A549 (cell line): ENCODE results near the gene COL12A1. TPM values are rescaled to one million over a fixed set of nuclear protein-coding genes. Genes with fewer than 3 reads are reported as not detected.

Source experiments
- ATAC-seq, 2 experiments: fragments of 200-7000 bp in 1 of 2; fragments of >200 bp in 1 of 2; cut with Nextera tagmentation in 1 of 2; cut with Tn5 transposase in 1 of 2; 3 replicates each; pipeline versions ENCODE4 v1.8.0 to v1.9.1; 2018 to 2020; ENCODE audit warnings: mild to moderate bottlenecking in 1 of 2, moderate library complexity in 1 of 2
- CTCF ChIA-PET: fragments of 300-600 bp; sonication (Branson Sonifier 250); formaldehyde crosslinking; extraction: SDS; loops from one replicate; lab custom pipeline; 2021; ENCODE audit warnings: antibody characterized with exemption, inconsistent platforms; lab: Yijun Ruan, JAX
- POLR2A ChIA-PET: fragments of 350-600 bp; formaldehyde crosslinking; extraction: SDS; loops from one replicate; lab custom pipeline; 2021; ENCODE audit warnings: antibody characterized with exemption, inconsistent platforms; lab: Yijun Ruan, JAX
- DNase-seq, 2 experiments: peaks; one replicate each; pipeline versions ENCODE4 v3.0.0 to v3.0.0-alpha.2; 2011 to 2016; ENCODE audit warnings: low read depth in 1 of 2, low spot score in 1 of 2
- FAIRE-seq: peaks from 2 replicates; lab custom pipeline; 2011; peaks lifted over from hg19 to GRCh38; lab: Jason Lieb, UNC
- H3K27ac ChIP-seq, 2 experiments: fragments of >200 bp; sonication (Bioruptor Twin); formaldehyde crosslinking; 3 replicates each; pipeline ENCODE4 v1.5.1; 2016 to 2017
- H3K4me1 ChIP-seq: fragments of >200 bp; sonication (Bioruptor Twin); formaldehyde crosslinking; 3 replicates; pipeline ENCODE4 v1.6.1; 2016
- H3K4me2 ChIP-seq: fragments of >200 bp; sonication (Bioruptor Twin); formaldehyde crosslinking; 3 replicates; pipeline ENCODE4 v1.6.1; 2016
- H3K4me3 ChIP-seq: fragments of >200 bp; sonication (Bioruptor Twin); formaldehyde crosslinking; 3 replicates; pipeline ENCODE4 v1.5.1; 2016
- H3K9me3 ChIP-seq: fragments of >200 bp; sonication (Bioruptor Twin); formaldehyde crosslinking; 3 replicates; pipeline ENCODE4 v1.6.1; 2016
- CHD2 ChIP-seq: fragments of 150-350 bp; IDR thresholded peaks from 2 replicates; pipeline ENCODE4 v1.6.1; 2014; ENCODE audit warnings: low read length; ENCODE audit not compliant: partially characterized antibody
- EHF ChIP-seq: fragments of 250-450 bp; sonication (Bioruptor Pico); IDR thresholded peaks from 2 replicates; pipeline ENCODE4 v1.5.0; 2020; ENCODE audit warnings: mild to moderate bottlenecking
- ELK1 ChIP-seq: fragments of 150-350 bp; IDR thresholded peaks from 2 replicates; pipeline ENCODE4 v1.6.1; 2014; ENCODE audit warnings: low read depth, mild to moderate bottlenecking, low read length
- EP300 ChIP-seq, 2 experiments: fragments of >200 bp; sonication (Bioruptor Twin); formaldehyde crosslinking; IDR thresholded peaks; 2 replicates in 1 of 2; 3 replicates in 1 of 2; pipeline ENCODE4 v1.6.1; 2016 to 2017
- ESRRA ChIP-seq: fragments of 150-350 bp; IDR thresholded peaks from 2 replicates; pipeline ENCODE4 v1.6.1; 2014; ENCODE audit warnings: mild to moderate bottlenecking, low read length, borderline replicate concordance
- FOSB ChIP-seq: fragments of 250-450 bp; sonication (Bioruptor Pico); IDR thresholded peaks from 2 replicates; pipeline ENCODE4 v1.5.0; 2020; ENCODE audit warnings: mild to moderate bottlenecking, moderate library complexity
- GATA3 ChIP-seq: IDR thresholded peaks from 2 replicates; pipeline ENCODE4 v1.6.1; 2012; ENCODE audit warnings: borderline replicate concordance
- HDAC2 ChIP-seq: fragments of 200-600 bp; sonication (generic); IDR thresholded peaks from 2 replicates; pipeline ENCODE4 v1.6.1; 2016
- HEYL ChIP-seq: fragments of 250-450 bp; sonication (Bioruptor Pico); IDR thresholded peaks from 2 replicates; pipeline ENCODE4 v1.8.0; 2021; ENCODE audit warnings: mild to moderate bottlenecking, moderate library complexity
- HOXA7 ChIP-seq: fragments of 250-450 bp; sonication (Bioruptor Pico); IDR thresholded peaks from 2 replicates; pipeline ENCODE4 v1.5.0; 2020; ENCODE audit warnings: mild to moderate bottlenecking, moderate library complexity
- JUN ChIP-seq, 2 experiments: fragments of >200 bp; sonication (Bioruptor Twin); formaldehyde crosslinking; IDR thresholded peaks; 2 replicates in 1 of 2; 3 replicates in 1 of 2; pipeline ENCODE4 v1.6.1; 2016 to 2017
- KDM5A ChIP-seq: fragments of 200-600 bp; sonication (generic); IDR thresholded peaks from 2 replicates; pipeline ENCODE4 v1.6.1; 2016; ENCODE audit warnings: antibody characterized with exemption, mild to moderate bottlenecking
- MAFK ChIP-seq: fragments of 450-650 bp; IDR thresholded peaks from 2 replicates; pipeline ENCODE4 v1.6.1; 2014; ENCODE audit not compliant: partially characterized antibody
- MAZ ChIP-seq: fragments of 150-350 bp; IDR thresholded peaks from 2 replicates; pipeline ENCODE4 v1.6.1; 2014; ENCODE audit warnings: antibody characterized with exemption, low read depth, low read length, borderline replicate concordance
- PHF8 ChIP-seq: fragments of 200-600 bp; sonication (generic); IDR thresholded peaks from 2 replicates; pipeline ENCODE4 v1.6.1; 2016; ENCODE audit warnings: low read depth, mild to moderate bottlenecking, antibody characterized with exemption, moderate library complexity, borderline replicate concordance
- RARB ChIP-seq: fragments of 250-450 bp; sonication (Bioruptor Pico); IDR thresholded peaks from 2 replicates; pipeline ENCODE4 v1.8.0; 2021; ENCODE audit warnings: mild to moderate bottlenecking, moderate library complexity
- SMC3 ChIP-seq: fragments of >200 bp; sonication (Bioruptor Twin); formaldehyde crosslinking; IDR thresholded peaks from 3 replicates; pipeline ENCODE4 v1.6.1; 2018; ENCODE audit warnings: inconsistent platforms
- ZC3H11A ChIP-seq: fragments of 450-650 bp; IDR thresholded peaks from 2 replicates; pipeline ENCODE4 v1.6.1; 2014; ENCODE audit warnings: antibody characterized with exemption, mild to moderate bottlenecking
- ZNF302 ChIP-seq: fragments of 250-450 bp; sonication (Bioruptor Pico); IDR thresholded peaks from 2 replicates; pipeline ENCODE4 v1.9.0; 2021; ENCODE audit warnings: inconsistent platforms, mild to moderate bottlenecking, moderate library complexity
- ZSCAN20 ChIP-seq: fragments of 250-450 bp; sonication (Bioruptor Pico); IDR thresholded peaks from 2 replicates; pipeline ENCODE4 v1.8.0; 2022; ENCODE audit warnings: mild to moderate bottlenecking, moderate library complexity
- WGBS: methylation state at CpG from one replicate; pipeline ENCODE4 v1.1.6; 2017; ENCODE audit errors: missing lambda C conversion rate; 5-methylcytosine and 5-hydroxymethylcytosine counted together
- polyA plus RNA-seq, 4 experiments: library from polyadenylated mRNA; depleted of rRNA in 3 of 4; stranded (reverse); fragments of >200 nt; fragmentation: RNase III in 1 of 4; extraction: RNeasy Plus Mini Kit Qiagen cat#74134 plus additional on column Dnase treatment in 1 of 4; gene quantifications; 2 replicates in 3 of 4; 3 replicates in 1 of 4; pipeline ENCODE4 v1.2.3, GENCODE V29; 2011 to 2017
- TF ChIP-seq, protein P1 (sequence below): fragments of 250-450 bp; sonication (Bioruptor Pico); IDR thresholded peaks from 2 replicates; pipeline ENCODE4 v1.5.0; 2021; ENCODE audit warnings: mild to moderate bottlenecking, moderate library complexity, borderline replicate concordance
- TF ChIP-seq, protein P2 (sequence below): IDR thresholded peaks from 2 replicates; pipeline ENCODE4 v1.6.1; 2012
- TF ChIP-seq, protein P3 (sequence below): IDR thresholded peaks from 2 replicates; pipeline ENCODE4 v1.6.1; 2012; ENCODE audit warnings: low read depth, borderline replicate concordance

COL12A1 gene
- polyA plus RNA-seq, 2 of the 4 experiments (the other 2 are of a cell fraction): 6.3 to 11.2 TPM

GRCh38 chr6:75171567-75171966, 34.3 kb downstream of the COL12A1 start (continued):
- TF ChIP-seq MAZ: no peak

GRCh38 chr6:75170691-75171560, 34.9 kb downstream of the COL12A1 start:
- no peaks in the 10 kb centered on the region for H3K4me1 ChIP-seq
- no peak overlapping the region for H3K4me2 ChIP-seq
- no peak overlapping the region for H3K4me3 ChIP-seq
- ATAC-seq (no peak), FAIRE-seq (peak; percentile 65), DNase-seq (no peak)
- H3K9me3 ChIP-seq: no peaks in the 10 kb centered on the region
- H3K27ac ChIP-seq: no peak overlapping the region
- 67% methylated on average over 2 of the region's 2 CpGs for WGBS
- POLR2A ChIA-PET: no interaction called here
- TF ChIP-seq ZC3H11A (no peak), HDAC2 (no peak), JUN (IDR thresholded peaks at IDR 0.05) (no peak), GATA3 (no peak), ZSCAN20 (no peak), PHF8 (no peak), HEYL (CRISPR knock-in tag) (no peak), ESRRA (no peak), CHD2 (no peak), KDM5A (no peak), EP300 (IDR thresholded peaks at IDR 0.05) (no peak), EHF (CRISPR knock-in tag) (no peak), ELK1 (no peak), FOSB (CRISPR knock-in tag) (no peak)
- TF ChIP-seq, protein P1, sequence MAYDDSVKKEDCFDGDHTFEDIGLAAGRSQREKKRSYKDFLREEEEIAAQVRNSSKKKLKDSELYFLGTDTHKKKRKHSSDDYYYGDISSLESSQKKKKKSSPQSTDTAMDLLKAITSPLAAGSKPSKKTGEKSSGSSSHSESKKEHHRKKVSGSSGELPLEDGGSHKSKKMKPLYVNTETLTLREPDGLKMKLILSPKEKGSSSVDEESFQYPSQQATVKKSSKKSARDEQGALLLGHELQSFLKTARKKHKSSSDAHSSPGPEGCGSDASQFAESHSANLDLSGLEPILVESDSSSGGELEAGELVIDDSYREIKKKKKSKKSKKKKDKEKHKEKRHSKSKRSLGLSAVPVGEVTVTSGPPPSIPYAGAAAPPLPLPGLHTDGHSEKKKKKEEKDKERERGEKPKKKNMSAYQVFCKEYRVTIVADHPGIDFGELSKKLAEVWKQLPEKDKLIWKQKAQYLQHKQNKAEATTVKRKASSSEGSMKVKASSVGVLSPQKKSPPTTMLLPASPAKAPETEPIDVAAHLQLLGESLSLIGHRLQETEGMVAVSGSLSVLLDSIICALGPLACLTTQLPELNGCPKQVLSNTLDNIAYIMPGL: no peak
- TF ChIP-seq, protein P2, sequence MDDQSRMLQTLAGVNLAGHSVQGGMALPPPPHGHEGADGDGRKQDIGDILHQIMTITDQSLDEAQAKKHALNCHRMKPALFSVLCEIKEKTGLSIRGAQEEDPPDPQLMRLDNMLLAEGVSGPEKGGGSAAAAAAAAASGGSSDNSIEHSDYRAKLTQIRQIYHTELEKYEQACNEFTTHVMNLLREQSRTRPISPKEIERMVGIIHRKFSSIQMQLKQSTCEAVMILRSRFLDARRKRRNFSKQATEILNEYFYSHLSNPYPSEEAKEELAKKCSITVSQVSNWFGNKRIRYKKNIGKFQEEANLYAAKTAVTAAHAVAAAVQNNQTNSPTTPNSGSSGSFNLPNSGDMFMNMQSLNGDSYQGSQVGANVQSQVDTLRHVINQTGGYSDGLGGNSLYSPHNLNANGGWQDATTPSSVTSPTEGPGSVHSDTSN: no peak
- TF ChIP-seq, protein P3, sequence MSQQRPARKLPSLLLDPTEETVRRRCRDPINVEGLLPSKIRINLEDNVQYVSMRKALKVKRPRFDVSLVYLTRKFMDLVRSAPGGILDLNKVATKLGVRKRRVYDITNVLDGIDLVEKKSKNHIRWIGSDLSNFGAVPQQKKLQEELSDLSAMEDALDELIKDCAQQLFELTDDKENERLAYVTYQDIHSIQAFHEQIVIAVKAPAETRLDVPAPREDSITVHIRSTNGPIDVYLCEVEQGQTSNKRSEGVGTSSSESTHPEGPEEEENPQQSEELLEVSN: no peak
- CTCF ChIA-PET: no interaction called here

DNA sequence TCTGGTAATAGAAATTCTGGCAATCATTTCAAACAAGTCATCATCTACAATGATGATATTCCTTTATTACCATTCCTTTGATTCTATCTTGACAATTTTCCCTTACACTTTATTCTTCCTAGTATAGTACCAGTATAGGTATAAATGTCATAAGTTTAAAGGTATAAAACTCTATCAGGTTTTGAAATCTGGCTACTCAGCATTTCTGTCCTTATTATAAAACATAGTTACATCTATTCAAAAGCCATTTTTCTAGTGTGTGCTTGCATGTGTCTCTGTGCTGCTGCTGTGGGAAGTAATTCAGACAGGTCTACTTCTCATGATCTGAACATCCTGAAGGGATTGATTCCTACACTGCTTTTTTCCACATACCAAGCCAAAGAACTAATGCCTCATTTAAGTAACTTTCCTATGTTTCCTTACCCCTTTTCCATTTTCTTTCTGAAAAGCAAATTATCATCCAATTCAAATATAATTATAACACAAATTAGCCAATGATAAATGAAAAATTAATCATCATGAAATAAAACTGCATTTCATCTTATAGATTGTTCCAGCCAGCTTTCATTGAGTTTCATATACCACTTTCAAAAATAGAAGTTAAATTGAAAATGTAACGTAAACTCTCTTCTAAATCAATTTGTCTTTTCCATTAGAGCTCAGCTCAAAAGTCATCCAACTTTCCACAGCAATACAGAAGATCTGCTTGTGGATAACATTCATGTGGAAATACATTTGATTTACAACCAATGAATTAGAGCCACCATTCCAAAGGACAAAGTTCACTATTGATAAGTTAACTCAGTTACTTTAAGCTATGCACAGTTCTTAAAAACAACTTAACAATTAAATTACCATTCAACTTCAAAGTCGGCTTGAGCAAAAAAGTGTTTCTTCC, 35.9 kb downstream of the COL12A1 start:
- 80% methylated on average over 2 of the region's 2 CpGs for WGBS
- POLR2A ChIA-PET: no interaction called here
- peak; percentile 76 for TF ChIP-seq MAFK
- TF ChIP-seq, protein P1: no peak
- TF ChIP-seq HOXA7: no peak
- TF ChIP-seq CHD2: no peak
- no peak for TF ChIP-seq ZNF302 (CRISPR knock-in tag)
- no peak for TF ChIP-seq RARB (CRISPR knock-in tag)
- TF ChIP-seq SMC3: no peak
- TF ChIP-seq, all 56 proteins: peak for 1
- no peak for DNase-seq
- Histone ChIP-seq H3K4me1 (no peaks in the 10 kb centered on the region), H3K4me3 (no peak overlapping the region), H3K27ac (no peak overlapping the region), H3K9me3 (no peaks in the 10 kb centered on the region), H3K4me2 (no peak overlapping the region)
- no peak for FAIRE-seq
- ATAC-seq: no peak
- CTCF ChIA-PET: no interaction called here
